K562 (cell line): ENCODE results near the gene PTK7. TPM values are rescaled to one million over a fixed set of nuclear protein-coding genes. Genes with fewer than 3 reads are reported as not detected.

Source experiments
- ATF7 ChIP-seq: fragments of 450-650 bp; IDR thresholded peaks from 2 replicates; pipeline ENCODE4 v1.7.1; 2014; ENCODE audit warnings: mild to moderate bottlenecking, moderate library complexity
- CBX3 ChIP-seq, 2 experiments: IDR thresholded peaks; 1 replicate in 1 of 2; 2 replicates in 1 of 2; pipeline ENCODE4 v1.6.1; 2012; ENCODE audit warnings: inconsistent platforms in 2 of 2, low read length in 2 of 2, borderline replicate concordance in 1 of 2, control low read depth in 1 of 2
- CCNT2 ChIP-seq: IDR thresholded peaks from 2 replicates; pipeline ENCODE4 v1.6.1; 2011; ENCODE audit warnings: borderline replicate concordance, low read depth, mild to moderate bottlenecking, moderate library complexity, mixed read lengths, low read length; ENCODE audit not compliant: insufficient read length; ENCODE audit errors: extremely low read depth
- CEBPB ChIP-seq: fragments of 450-650 bp; IDR thresholded peaks from 2 replicates; pipeline ENCODE4 v1.6.1; 2016; ENCODE audit warnings: missing genetic modification characterization, missing compliant biosample characterization
- CUX1 ChIP-seq: fragments of 200-800 bp; sonication (Bioruptor generic); IDR thresholded peaks from 2 replicates; pipeline ENCODE4 v1.6.1; 2016; ENCODE audit warnings: missing genetic modification characterization, missing compliant biosample characterization
- EP400 ChIP-seq: fragments of 450-650 bp; IDR thresholded peaks from 2 replicates; pipeline ENCODE4 v1.6.1; 2017; ENCODE audit warnings: antibody characterized with exemption, mild to moderate bottlenecking, moderate library complexity
- NFIX ChIP-seq: fragments of 250-450 bp; sonication (Bioruptor Pico); IDR thresholded peaks from 2 replicates; pipeline ENCODE4 v1.4.0; 2020; ENCODE audit warnings: low read depth, mild to moderate bottlenecking, moderate library complexity
- PML ChIP-seq: IDR thresholded peaks from 2 replicates; pipeline ENCODE4 v1.6.1; 2012; ENCODE audit warnings: low read length, inconsistent platforms
- POLR2H ChIP-seq: IDR thresholded peaks from 2 replicates; pipeline ENCODE4 v1.6.1; 2016; ENCODE audit warnings: missing genetic modification characterization, low read depth, mild to moderate bottlenecking, control low read depth, missing compliant biosample characterization, moderate library complexity
- PPARD ChIP-seq: fragments of 250-450 bp; sonication (Bioruptor Pico); IDR thresholded peaks from 2 replicates; pipeline ENCODE4 v1.8.0; 2022; ENCODE audit warnings: inconsistent platforms, mild to moderate bottlenecking, moderate library complexity
- RBFOX2 ChIP-seq: fragments of 200-400 bp; formaldehyde crosslinking; IDR thresholded peaks from 2 replicates; pipeline ENCODE4 v1.6.1; 2017; ENCODE audit warnings: low read depth, mild to moderate bottlenecking, low read length, moderate library complexity
- RHOXF2B ChIP-seq: fragments of 250-450 bp; sonication (Bioruptor Pico); conservative IDR thresholded peaks from 2 replicates; pipeline ENCODE4 v1.5.1; 2021
- SRSF1 ChIP-seq: fragments of 200-400 bp; formaldehyde crosslinking; IDR thresholded peaks from 2 replicates; pipeline ENCODE4 v1.6.1; 2017; ENCODE audit warnings: mild to moderate bottlenecking, low read depth, low read length, moderate library complexity
- TRIM28 ChIP-seq: fragments of 450-650 bp; IDR thresholded peaks from 2 replicates; pipeline ENCODE4 v1.6.1; 2017
- ZNF197 ChIP-seq: fragments of 200-800 bp; sonication (Bioruptor generic); IDR thresholded peaks from 2 replicates; pipeline ENCODE4 v1.6.1; 2016; ENCODE audit warnings: low read depth, missing genetic modification characterization, missing compliant biosample characterization
- ZNF57 ChIP-seq: fragments of 450-650 bp; formaldehyde crosslinking; IDR thresholded peaks from 2 replicates; pipeline ENCODE4 v1.4.0; 2020; ENCODE audit warnings: mild to moderate bottlenecking, moderate library complexity
- polyA plus RNA-seq, 8 experiments: library from polyadenylated mRNA; depleted of rRNA in 4 of 8; stranded (reverse) in 5 of 8; unstranded in 3 of 8; fragments of >200 nt; fragmentation: Nextera tagmentation in 2 of 8; fragmentation: Illumina TruSeq in 1 of 8; extraction: Ambion mirVana in 2 of 8; extraction: Trizol in 1 of 8; gene quantifications; 2 replicates each; pipeline versions ENCODE4 v1.2.1 to v1.2.3, GENCODE V29; 2011 to 2014; ENCODE audit warnings: inconsistent platforms in 1 of 8, missing spikeins in 1 of 8
- total RNA-seq, 7 experiments: library from RNA; depleted of rRNA in 6 of 7; stranded (reverse); fragments of >200 nt in 6 of 7; fragmentation: Illumina TruSeq in 2 of 7; extraction: Trizol in 2 of 7; gene quantifications; 2 replicates each; pipeline versions ENCODE4 v1.2.1 to v1.2.3, GENCODE V29; 2011 to 2021; ENCODE audit warnings: low replicate concordance in 1 of 7
- TF ChIP-seq, protein P1 (sequence below): fragments of 250-450 bp; sonication (Bioruptor Pico); IDR thresholded peaks from 2 replicates; pipeline ENCODE4 v1.8.0; 2022; ENCODE audit warnings: moderate library complexity, mild to moderate bottlenecking, inconsistent platforms
- TF ChIP-seq, protein P2 (sequence below): fragments of 250-450 bp; sonication (Bioruptor Pico); IDR thresholded peaks from 2 replicates; pipeline ENCODE4 v1.4.0; 2020; ENCODE audit warnings: mild to moderate bottlenecking

PTK7 gene
- total and polyA plus RNA-seq, 9 of the 15 experiments (the other 6 are each of a cell fraction or from before 2014, with no cell fraction given): 0.20 to 6.8 (median 4.2) TPM

GRCh38 chr6:43053545-43054205 lies 22.4 kb upstream of the PTK7 start, which contains the start of gene CUL7 (continued):
- peak; percentile 90 for TF ChIP-seq ZNF57 (CRISPR knock-in tag)
- TF ChIP-seq, protein P1, sequence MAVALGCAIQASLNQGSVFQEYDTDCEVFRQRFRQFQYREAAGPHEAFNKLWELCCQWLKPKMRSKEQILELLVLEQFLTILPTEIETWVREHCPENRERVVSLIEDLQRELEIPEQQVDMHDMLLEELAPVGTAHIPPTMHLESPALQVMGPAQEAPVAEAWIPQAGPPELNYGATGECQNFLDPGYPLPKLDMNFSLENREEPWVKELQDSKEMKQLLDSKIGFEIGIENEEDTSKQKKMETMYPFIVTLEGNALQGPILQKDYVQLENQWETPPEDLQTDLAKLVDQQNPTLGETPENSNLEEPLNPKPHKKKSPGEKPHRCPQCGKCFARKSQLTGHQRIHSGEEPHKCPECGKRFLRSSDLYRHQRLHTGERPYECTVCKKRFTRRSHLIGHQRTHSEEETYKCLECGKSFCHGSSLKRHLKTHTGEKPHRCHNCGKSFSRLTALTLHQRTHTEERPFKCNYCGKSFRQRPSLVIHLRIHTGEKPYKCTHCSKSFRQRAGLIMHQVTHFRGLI (CRISPR knock-in tag): no peak
- peak; percentile 89 for TF ChIP-seq POLR2H (tag)
- TF ChIP-seq RHOXF2B: peak; percentile 87; the same call in 1 of the 2 replicates
- no peak for TF ChIP-seq CUX1
- TF ChIP-seq PPARD (CRISPR knock-in tag): no peak
- peak; percentile 88 for TF ChIP-seq PML
- peak; percentile 97 for TF ChIP-seq EP400
- TF ChIP-seq SRSF1: no peak
- TF ChIP-seq RBFOX2: peak; percentile 98
- peak; percentile 91 for TF ChIP-seq ATF7
- peak; percentile 40; the same call in 1 of the 2 replicates for TF ChIP-seq TRIM28
- no peak for TF ChIP-seq NFIX
- TF ChIP-seq CEBPB (tag): no peak
- peak; percentile 99 for TF ChIP-seq CCNT2
- TF ChIP-seq, protein P2, sequence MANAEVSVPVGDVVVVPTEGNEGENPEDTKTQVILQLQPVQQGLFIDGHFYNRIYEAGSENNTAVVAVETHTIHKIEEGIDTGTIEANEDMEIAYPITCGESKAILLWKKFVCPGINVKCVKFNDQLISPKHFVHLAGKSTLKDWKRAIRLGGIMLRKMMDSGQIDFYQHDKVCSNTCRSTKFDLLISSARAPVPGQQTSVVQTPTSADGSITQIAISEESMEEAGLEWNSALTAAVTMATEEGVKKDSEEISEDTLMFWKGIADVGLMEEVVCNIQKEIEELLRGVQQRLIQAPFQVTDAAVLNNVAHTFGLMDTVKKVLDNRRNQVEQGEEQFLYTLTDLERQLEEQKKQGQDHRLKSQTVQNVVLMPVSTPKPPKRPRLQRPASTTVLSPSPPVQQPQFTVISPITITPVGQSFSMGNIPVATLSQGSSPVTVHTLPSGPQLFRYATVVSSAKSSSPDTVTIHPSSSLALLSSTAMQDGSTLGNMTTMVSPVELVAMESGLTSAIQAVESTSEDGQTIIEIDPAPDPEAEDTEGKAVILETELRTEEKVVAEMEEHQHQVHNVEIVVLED (CRISPR knock-in tag): peak; percentile 66
- 0 out of 2 replicates have a peak, but pooled peaks have one; percentile 12 for TF ChIP-seq ZNF197 (CRISPR knock-in tag)
- peak in 1 of 2 experiments; percentile 37; a peak in 1 of 3 replicates for TF ChIP-seq CBX3 (IDR thresholded peaks at IDR 0.05; ENCODE audit: borderline replicate concordance in 1 of 2, low read length in 2 of 2)
